GM12801 (cell line): ENCODE data around the gene ATXN1.

Source experiments
- TF ChIP-seq, protein P1 (sequence below): IDR thresholded peaks from one replicate; pipeline ENCODE4 v1.5.1; 2011; ENCODE audit warnings: control low read depth; ENCODE audit not compliant: insufficient read length; ENCODE audit errors: extremely low read depth

ATXN1 gene

DNA sequence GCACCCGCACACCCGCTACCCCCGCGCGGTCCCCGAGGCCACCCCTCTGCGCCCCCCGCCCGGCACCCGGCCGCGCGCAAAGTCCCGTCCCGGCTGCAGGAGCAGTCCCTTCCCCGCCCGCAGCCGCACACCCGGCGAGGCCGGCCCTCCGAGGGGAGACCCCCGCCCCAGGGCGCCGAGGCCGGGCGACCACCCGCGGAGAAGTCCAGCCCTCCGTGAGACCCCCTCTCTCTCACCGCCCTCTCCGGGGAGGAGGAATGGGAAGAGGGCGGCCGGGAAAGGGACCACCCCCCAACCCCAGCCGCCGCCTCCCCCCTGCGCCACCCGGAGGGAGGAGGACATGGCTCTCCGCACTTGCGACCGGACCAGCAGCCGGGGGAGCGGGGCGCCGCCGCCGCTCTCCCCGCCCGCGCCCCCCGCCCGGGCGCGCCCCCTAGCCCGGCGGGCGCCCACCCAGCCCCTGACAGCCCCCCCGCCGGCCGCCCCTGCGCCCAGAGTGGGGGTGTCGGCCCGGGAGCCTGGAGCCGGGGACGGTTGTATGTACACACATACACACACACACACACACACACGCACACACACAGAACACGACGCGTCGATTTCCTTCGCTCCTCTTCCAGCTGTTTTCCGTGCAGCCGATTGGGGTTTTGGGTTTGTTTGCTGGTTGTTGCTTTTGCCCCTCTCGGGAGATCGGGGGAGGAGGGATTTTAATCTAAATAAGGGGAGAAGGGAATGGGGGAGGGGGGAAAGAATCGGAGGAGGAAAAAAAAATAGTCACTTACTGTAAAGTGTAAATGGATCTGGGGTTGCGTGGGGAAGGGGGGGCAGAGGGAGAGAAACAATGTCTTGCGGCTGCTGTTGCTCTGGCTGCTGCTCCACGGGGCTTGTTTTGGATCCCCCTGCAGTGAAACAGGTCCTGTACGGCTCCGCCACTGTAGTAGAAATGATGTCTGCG lies at the start of gene ATXN1:
Gene ATXN1, minus strand, starts transcription at position 945 of the 955 bp plus-strand sequence.
- TF ChIP-seq, protein P1, sequence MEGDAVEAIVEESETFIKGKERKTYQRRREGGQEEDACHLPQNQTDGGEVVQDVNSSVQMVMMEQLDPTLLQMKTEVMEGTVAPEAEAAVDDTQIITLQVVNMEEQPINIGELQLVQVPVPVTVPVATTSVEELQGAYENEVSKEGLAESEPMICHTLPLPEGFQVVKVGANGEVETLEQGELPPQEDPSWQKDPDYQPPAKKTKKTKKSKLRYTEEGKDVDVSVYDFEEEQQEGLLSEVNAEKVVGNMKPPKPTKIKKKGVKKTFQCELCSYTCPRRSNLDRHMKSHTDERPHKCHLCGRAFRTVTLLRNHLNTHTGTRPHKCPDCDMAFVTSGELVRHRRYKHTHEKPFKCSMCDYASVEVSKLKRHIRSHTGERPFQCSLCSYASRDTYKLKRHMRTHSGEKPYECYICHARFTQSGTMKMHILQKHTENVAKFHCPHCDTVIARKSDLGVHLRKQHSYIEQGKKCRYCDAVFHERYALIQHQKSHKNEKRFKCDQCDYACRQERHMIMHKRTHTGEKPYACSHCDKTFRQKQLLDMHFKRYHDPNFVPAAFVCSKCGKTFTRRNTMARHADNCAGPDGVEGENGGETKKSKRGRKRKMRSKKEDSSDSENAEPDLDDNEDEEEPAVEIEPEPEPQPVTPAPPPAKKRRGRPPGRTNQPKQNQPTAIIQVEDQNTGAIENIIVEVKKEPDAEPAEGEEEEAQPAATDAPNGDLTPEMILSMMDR, result no peak

DNA sequence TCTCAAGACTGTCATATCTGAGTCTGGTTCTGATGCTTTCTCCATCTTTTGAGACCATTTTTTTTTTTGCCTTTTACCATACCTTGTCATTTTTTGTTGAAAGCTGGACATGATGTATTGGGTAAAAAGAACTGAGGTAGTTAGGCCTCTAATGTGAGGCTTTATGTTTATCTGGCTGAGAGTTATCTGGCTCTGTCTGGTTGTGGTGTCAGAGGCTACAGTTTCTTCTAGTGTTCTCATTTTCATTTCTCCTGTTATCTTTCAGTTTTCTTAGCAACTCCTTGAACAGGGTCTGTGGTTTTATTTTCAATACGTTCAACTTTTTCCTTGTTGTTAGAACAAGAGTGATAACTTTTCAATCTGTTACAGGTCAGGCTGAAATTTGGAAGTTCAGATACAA lies 49.2 kb upstream of the ATXN1 start:
- TF ChIP-seq, protein P1, result no peak

DNA sequence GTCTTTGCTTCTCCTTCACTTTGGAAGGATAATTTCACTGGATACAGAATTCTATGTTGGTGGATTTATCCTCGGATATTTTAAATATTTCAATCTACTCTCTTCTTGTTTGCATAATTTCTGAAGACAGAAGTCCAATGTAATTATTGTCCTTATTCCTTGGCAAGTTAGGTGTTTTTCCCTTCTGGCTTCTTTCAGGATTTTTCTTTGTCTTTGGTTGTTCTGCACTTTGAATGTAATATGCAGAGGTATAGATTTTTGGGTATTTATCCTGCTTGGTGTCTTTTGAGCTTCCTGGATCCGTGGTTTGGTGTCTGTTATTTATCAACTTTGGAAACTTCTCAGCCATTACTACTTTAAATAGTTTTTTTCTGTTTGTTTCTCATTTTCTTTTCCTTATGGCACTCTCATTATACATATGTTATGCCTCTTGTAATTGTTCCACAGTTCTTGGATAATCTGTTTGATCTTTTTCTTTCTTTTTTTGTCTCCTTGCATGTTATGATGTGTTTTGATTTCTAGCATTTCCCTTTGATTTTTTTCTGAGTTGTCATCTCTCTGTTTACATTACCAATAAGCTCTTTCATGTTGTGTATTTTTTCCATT lies 48.6 kb upstream of the ATXN1 start:
- TF ChIP-seq, protein P1, result no peak

GRCh38 chr6:16807956-16808355 lies 46.7 kb upstream of the ATXN1 start:
- TF ChIP-seq, protein P1, result no peak

DNA sequence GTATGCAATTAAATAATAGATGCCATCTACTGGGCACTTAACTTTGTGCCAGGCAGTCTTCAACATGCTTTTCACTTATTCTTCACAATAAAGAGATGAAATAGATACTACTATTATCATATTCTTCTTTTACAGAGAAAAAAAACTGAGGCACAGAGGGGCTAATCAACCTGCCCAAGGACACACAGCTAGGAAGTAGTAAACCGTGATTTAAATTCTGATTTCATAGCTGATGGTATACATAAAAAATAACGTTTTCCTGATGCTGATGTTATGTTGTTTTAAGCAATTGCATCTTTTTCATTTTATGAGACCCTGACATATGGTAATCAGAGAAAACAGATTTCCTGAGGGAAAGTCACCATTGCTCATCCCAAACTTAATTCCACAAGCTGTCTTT lies 45.1 kb upstream of the ATXN1 start:
- TF ChIP-seq, protein P1, result no peak

DNA sequence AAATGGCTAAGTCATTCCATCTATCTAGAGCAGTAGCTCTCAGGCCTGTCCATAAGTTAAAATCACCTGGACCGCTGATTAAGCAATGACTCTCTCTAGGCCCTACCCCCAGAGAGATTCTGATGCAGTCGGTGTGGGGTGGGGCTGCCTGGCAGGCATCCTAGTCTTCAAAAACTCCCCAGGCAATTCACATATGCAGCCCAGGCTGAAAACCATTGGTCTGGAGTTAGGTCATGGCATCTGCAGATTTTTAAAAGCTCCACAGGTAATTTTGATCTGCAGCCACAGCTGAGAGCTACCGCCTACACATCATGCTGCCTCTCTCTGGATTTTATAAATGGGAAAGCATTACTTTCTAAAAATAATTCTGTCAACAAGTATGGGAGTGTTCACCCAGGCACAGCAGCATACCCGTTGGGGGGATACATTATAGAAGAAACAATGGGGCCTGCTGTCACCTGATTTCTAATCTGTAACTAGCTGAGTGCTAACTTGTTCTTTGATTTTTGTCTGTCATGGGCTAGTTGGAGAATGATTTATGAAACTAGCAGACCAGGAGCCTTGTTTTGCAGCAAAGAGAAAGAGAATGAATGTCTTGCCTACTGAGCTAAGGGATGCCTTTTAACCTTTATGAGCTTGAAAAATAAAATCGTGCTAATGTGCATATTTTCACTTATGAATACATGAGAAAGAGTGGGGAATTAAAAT lies 44.1 kb upstream of the ATXN1 start:
- TF ChIP-seq, protein P1, result no peak
